H1 (cell line): Measurements from ENCODE around the gene ZBTB20. TPM values are rescaled to one million over a fixed set of nuclear protein-coding genes. Genes with fewer than 3 reads are reported as not detected.

Experiments
- CHD7 ChIP-seq: fragments of 300-600 bp; sonication (generic); IDR thresholded peaks from 2 replicates; pipeline ENCODE4 v1.7.1; 2012; ENCODE audit warnings: low read length, moderate library complexity, mild to moderate bottlenecking, inconsistent platforms; ENCODE audit not compliant: insufficient replicate concordance
- CTBP2 ChIP-seq: IDR thresholded peaks from 2 replicates; pipeline ENCODE4 v1.7.0; 2011; ENCODE audit warnings: borderline replicate concordance, mild to moderate bottlenecking, moderate library complexity, mixed read lengths, low read length; ENCODE audit not compliant: insufficient read depth, insufficient read length
- PHF8 ChIP-seq: fragments of 200-600 bp; sonication (generic); conservative IDR thresholded peaks from 2 replicates; pipeline ENCODE4 v1.7.1; 2012; ENCODE audit warnings: low read depth, mild to moderate bottlenecking, inconsistent platforms, low read length, moderate library complexity
- SP2 ChIP-seq: IDR thresholded peaks from 2 replicates; pipeline ENCODE4 v1.6.1; 2012; ENCODE audit warnings: mild to moderate bottlenecking, low read length, inconsistent platforms
- polyA plus RNA-seq, 7 experiments: library from polyadenylated mRNA; depleted of rRNA in 3 of 7; stranded (reverse) in 5 of 7; unstranded in 2 of 7; fragments of >200 nt in 5 of 7; fragments of 200-250 nt in 2 of 7; gene quantifications; 1 replicate in 5 of 7; 2 replicates in 1 of 7; 4 replicates in 1 of 7; pipeline versions ENCODE4 v1.2.1 to v1.2.3, GENCODE V29; 2011 to 2013; ENCODE audit warnings: missing spikeins in 2 of 7, mixed read lengths in 2 of 7
- total RNA-seq: library from RNA; stranded (reverse); fragmentation: NEBNext Ultra II Directional; extraction: Animal tissue kit (Norgen Biotek cat#: 25700); gene quantifications from 2 replicates; pipeline ENCODE4 v1.2.1, GENCODE V29; 2021
- TF ChIP-seq, protein P1 (sequence below): IDR thresholded peaks from 2 replicates; pipeline ENCODE4 v1.6.1; 2011; ENCODE audit warnings: low read length, improper control_type of control experiment

Gene ZBTB20
- total and polyA plus RNA-seq, 2 of the 8 experiments (the other 6 are each of a cell fraction or from before 2014, with no cell fraction given): 0.35 to 1.3 TPM

DNA sequence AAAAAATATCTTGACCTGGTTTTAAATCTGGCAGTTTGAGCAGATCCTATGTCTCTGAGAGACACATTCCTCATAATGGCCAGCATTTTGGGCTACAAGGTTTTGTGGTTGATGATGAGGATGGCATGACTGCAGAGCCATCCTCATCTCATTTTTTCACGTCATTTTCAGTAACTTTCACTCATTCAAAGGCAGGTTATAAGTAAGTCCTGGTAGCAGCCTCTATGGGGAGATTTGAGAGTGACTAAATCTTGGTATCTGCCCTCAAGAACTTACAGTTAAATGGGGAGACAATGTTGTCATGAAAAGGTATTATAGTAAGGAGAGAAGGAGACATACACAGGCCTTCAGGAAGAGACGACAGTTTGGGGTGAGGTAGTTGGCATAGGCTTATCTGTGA lies 838.7 kb downstream of the ZBTB20 start (continued):
- TF ChIP-seq CHD7: no peak
- TF ChIP-seq, protein P1, sequence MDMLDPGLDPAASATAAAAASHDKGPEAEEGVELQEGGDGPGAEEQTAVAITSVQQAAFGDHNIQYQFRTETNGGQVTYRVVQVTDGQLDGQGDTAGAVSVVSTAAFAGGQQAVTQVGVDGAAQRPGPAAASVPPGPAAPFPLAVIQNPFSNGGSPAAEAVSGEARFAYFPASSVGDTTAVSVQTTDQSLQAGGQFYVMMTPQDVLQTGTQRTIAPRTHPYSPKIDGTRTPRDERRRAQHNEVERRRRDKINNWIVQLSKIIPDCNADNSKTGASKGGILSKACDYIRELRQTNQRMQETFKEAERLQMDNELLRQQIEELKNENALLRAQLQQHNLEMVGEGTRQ: no peak
- TF ChIP-seq CTBP2: no peak
- TF ChIP-seq PHF8: no peak
- TF ChIP-seq SP2: no peak
